Measurements from ENCODE around the gene GIT1.
A peak's percentile ranks its signal among the peaks of the same experiment; 100 is the strongest.

The GIT1 gene

GRCh38 chr17:29594519-29595090 lies 5.2 kb upstream of the GIT1 start:
- TF ChIP-seq CTCF (IDR thresholded peaks at IDR 0.05; ENCODE audit: control insufficient read depth, insufficient read depth, low read depth, low read length, missing control alignments), result no peak
- DNase-seq (ENCODE audit: low read depth), result no peak

GRCh38 chr17:29593591-29594518 lies 4.4 kb upstream of the GIT1 start:
- DNase-seq (ENCODE audit: low read depth), result no peak
- peak overlapping the region; percentile 55 for H3K4me3 ChIP-seq (ENCODE audit: control insufficient read depth, low read depth, low read length)
- peak; percentile 8 for TF ChIP-seq CTCF (IDR thresholded peaks at IDR 0.05; ENCODE audit: control insufficient read depth, insufficient read depth, low read depth, low read length, missing control alignments)

More at GRCh38 chr17:29594519-29595090, 5.2 kb upstream of the GIT1 start:
- no peak overlapping the region for H3K4me3 ChIP-seq (ENCODE audit: control insufficient read depth, low read depth, low read length)

GRCh38 chr17:29592850-29593551 lies 3.6 kb upstream of the GIT1 start, which contains the start of gene ANKRD13B:
ANKRD13B (plus strand) TSS chr17:29593132; CDS start chr17:29593622, 490 bp downstream.
- no peak for TF ChIP-seq CTCF (IDR thresholded peaks at IDR 0.05; ENCODE audit: control insufficient read depth, insufficient read depth, low read depth, low read length, missing control alignments)
- no peak for DNase-seq (ENCODE audit: low read depth)
- H3K4me3 ChIP-seq (ENCODE audit: control insufficient read depth, low read depth, low read length), result peak within 1 kb of the TSS; percentile 55

- TF ChIP-seq CTCF (IDR thresholded peaks at IDR 0.05; ENCODE audit: control insufficient read depth, insufficient read depth, low read depth, low read length, missing control alignments), result peak; percentile 98
- DNase-seq (ENCODE audit: low read depth), result no peak
- peak overlapping the region; percentile 16 for H3K4me3 ChIP-seq (ENCODE audit: control insufficient read depth, low read depth, low read length)
Observed at GRCh38 chr17:29591737-29592608, 2.5 kb upstream of the GIT1 start.

GRCh38 chr17:29591146-29591736 lies 1.8 kb upstream of the GIT1 start:
- H3K4me3 ChIP-seq (ENCODE audit: control insufficient read depth, low read depth, low read length), result peak overlapping the region; percentile 16
- no peak for DNase-seq (ENCODE audit: low read depth)
- TF ChIP-seq CTCF (IDR thresholded peaks at IDR 0.05; ENCODE audit: control insufficient read depth, insufficient read depth, low read depth, low read length, missing control alignments), result no peak
